IMR-90 (cell line): ENCODE data around the gene MPV17L. TPM values are rescaled to one million over a fixed set of nuclear protein-coding genes. Genes with fewer than 3 reads are reported as not detected.

Experiments used
- ATAC-seq: fragments of 200-7000 bp; cut with Tn5 transposase; 2 replicates; pipeline ENCODE4 v1.9.1; 2020; ENCODE audit warnings: low read depth, mild to moderate bottlenecking, moderate library complexity
- BruUV-seq: library from RNA; stranded (reverse); fragments of 400-500 nt; replicated peaks from 2 replicates; lab custom pipeline; 2021; lab: Mats Ljungman, UMichigan
- CTCF ChIA-PET: fragments of 300-600 bp; formaldehyde crosslinking; extraction: SDS; loops from one replicate; lab custom pipeline; 2021; ENCODE audit warnings: antibody characterized with exemption; lab: Yijun Ruan, JAX
- POLR2A ChIA-PET: fragments of 300-600 bp; sonication (Branson Sonifier 250); formaldehyde crosslinking; loops from one replicate; lab custom pipeline; 2022; ENCODE audit warnings: antibody characterized with exemption; ENCODE audit not compliant: unreplicated experiment; lab: Charles Lee
- DNase-seq: peaks from one replicate; pipeline ENCODE4 v3.0.0; 2013
- H2AFZ ChIP-seq: replicated peaks from 2 replicates; pipeline ENCODE3; 2013; ENCODE audit warnings: low read length, mild to moderate bottlenecking; ENCODE audit not compliant: poor library complexity
- H2AK5ac ChIP-seq: 2 replicates; pipeline ENCODE4 v1.6.1; 2013; ENCODE audit warnings: low read depth, low read length, inconsistent platforms
- H2AK9ac ChIP-seq: replicated peaks from 2 replicates; pipeline ENCODE3; 2013; ENCODE audit warnings: mild to moderate bottlenecking, low read depth, low read length, moderate library complexity; ENCODE audit not compliant: poor library complexity
- H2BK120ac ChIP-seq: 2 replicates; pipeline ENCODE4 v1.6.1; 2013; ENCODE audit warnings: low read depth, low read length, inconsistent platforms
- H2BK15ac ChIP-seq: 3 replicates; pipeline ENCODE4 v1.6.1; 2013; ENCODE audit warnings: low read depth, low read length, inconsistent platforms
- H2BK20ac ChIP-seq: 2 replicates; pipeline ENCODE4 v1.6.1; 2013; ENCODE audit warnings: low read depth, mild to moderate bottlenecking, inconsistent platforms, low read length, moderate library complexity
- H2BK5ac ChIP-seq: 2 replicates; pipeline ENCODE4 v1.6.1; 2013; ENCODE audit warnings: mild to moderate bottlenecking, low read depth, low read length, inconsistent platforms; ENCODE audit not compliant: poor library complexity, severe bottlenecking
- H3K14ac ChIP-seq: replicated peaks from 2 replicates; pipeline ENCODE4 v1.6.1; 2013; ENCODE audit warnings: low read depth, low read length, inconsistent platforms
- H3K18ac ChIP-seq: 2 replicates; pipeline ENCODE4 v1.6.1; 2013; ENCODE audit warnings: low read depth, low read length, control low read depth
- H3K23ac ChIP-seq: 2 replicates; pipeline ENCODE4 v1.6.1; 2013; ENCODE audit warnings: low read depth, low read length, inconsistent platforms
- H3K27ac ChIP-seq: 2 replicates; pipeline ENCODE4 v1.5.1; 2013; ENCODE audit warnings: mild to moderate bottlenecking, control low read depth, low read length; ENCODE audit not compliant: insufficient read depth
- H3K27me3 ChIP-seq: 2 replicates; pipeline ENCODE4 v1.6.1; 2013; ENCODE audit warnings: low read length; ENCODE audit not compliant: control insufficient read depth, insufficient read depth
- H3K36me3 ChIP-seq: 2 replicates; pipeline ENCODE4 v1.6.1; 2013; ENCODE audit warnings: low read length, mixed read lengths; ENCODE audit not compliant: control insufficient read depth, insufficient read depth
- H3K4ac ChIP-seq: 2 replicates; pipeline ENCODE4 v1.6.1; 2013; ENCODE audit warnings: low read depth, low read length, inconsistent platforms
- H3K4me1 ChIP-seq: 2 replicates; pipeline ENCODE4 v1.6.1; 2013; ENCODE audit warnings: low read length, mixed read lengths; ENCODE audit not compliant: control insufficient read depth, insufficient read depth
- H3K4me2 ChIP-seq: 2 replicates; pipeline ENCODE4 v1.6.1; 2013; ENCODE audit warnings: low read depth, mild to moderate bottlenecking, control low read depth, low read length, moderate library complexity
- H3K4me3 ChIP-seq: 2 replicates; pipeline ENCODE4 v1.5.1; 2013; ENCODE audit warnings: low read depth, mild to moderate bottlenecking, control low read depth, low read length, moderate library complexity; ENCODE audit not compliant: insufficient read depth
- H3K56ac ChIP-seq: 2 replicates; pipeline ENCODE4 v1.6.1; 2013; ENCODE audit warnings: low read length, inconsistent platforms; ENCODE audit not compliant: insufficient read depth; ENCODE audit errors: extremely low read depth
- H3K79me1 ChIP-seq, 2 experiments: 2 replicates each; pipeline ENCODE4 v1.6.1; 2013; ENCODE audit warnings: low read length in 2 of 2, inconsistent platforms in 1 of 2, low read depth in 1 of 2
- H3K9ac ChIP-seq: 2 replicates; pipeline ENCODE4 v1.6.1; 2013; ENCODE audit warnings: low read depth, low read length, control low read depth
- H3K9me1 ChIP-seq: 2 replicates; pipeline ENCODE4 v1.6.1; 2013; ENCODE audit warnings: low read length, inconsistent platforms; ENCODE audit not compliant: insufficient read depth
- H3K9me3 ChIP-seq: 2 replicates; pipeline ENCODE4 v1.6.1; 2013; ENCODE audit warnings: low read length; ENCODE audit not compliant: control insufficient read depth, insufficient read depth
- H4K20me1 ChIP-seq: 2 replicates; pipeline ENCODE4 v1.6.1; 2013; ENCODE audit warnings: low read length, inconsistent platforms; ENCODE audit not compliant: insufficient read depth
- H4K5ac ChIP-seq: 2 replicates; pipeline ENCODE4 v1.6.1; 2013; ENCODE audit warnings: mild to moderate bottlenecking, low read depth, low read length, control low read depth
- H4K8ac ChIP-seq, 2 experiments: 2 replicates each; pipeline ENCODE4 v1.6.1; 2013; ENCODE audit warnings: low read depth in 2 of 2, low read length in 2 of 2, control low read depth in 1 of 2, inconsistent platforms in 1 of 2
- H4K91ac ChIP-seq: 2 replicates; pipeline ENCODE4 v1.6.1; 2013; ENCODE audit warnings: low read depth, low read length, inconsistent platforms; ENCODE audit not compliant: insufficient read depth
- CHD1 ChIP-seq: IDR thresholded peaks from 2 replicates; pipeline ENCODE4 v1.6.1; 2012; ENCODE audit warnings: low read depth, low read length, improper control_type of control experiment
- SMC3 ChIP-seq: fragments of 150-350 bp; IDR thresholded peaks from 2 replicates; pipeline ENCODE4 v1.6.1; 2016; ENCODE audit warnings: low read depth, mild to moderate bottlenecking, antibody characterized with exemption, low read length, moderate library complexity
- WGBS, 2 experiments: methylation state at CpG; one replicate each; pipeline versions ENCODE4 v1.1.5 to v1.1.7; 2013; ENCODE audit warnings: missing lambda C conversion rate in 2 of 2; ENCODE audit not compliant: insufficient read length in 1 of 2; ENCODE audit errors: extremely low coverage in 2 of 2; 5-methylcytosine and 5-hydroxymethylcytosine counted together
- dilution Hi-C: fragments of 300-500 bp; cut with HindIII; formaldehyde crosslinking; loops from one replicate; pipeline ENCODE4 v1.14.3; 2018; ENCODE audit warnings: low sequenced_read_pairs; ENCODE audit not compliant: unreplicated experiment
- in situ Hi-C: fragments of 300-500 bp; cut with MboI; formaldehyde crosslinking; loops from 3 replicates; pipeline ENCODE4 v1.14.3; 2019; ENCODE audit warnings: low sequenced_read_pairs, inconsistent platforms, mixed read lengths
- intact Hi-C: fragments of 100-400 bp; cut with micrococcal nuclease; formaldehyde crosslinking; loops from 2 replicates; pipeline ENCODE4 v1.10.0; 2022
- polyA plus RNA-seq, 3 experiments: library from polyadenylated mRNA; depleted of rRNA; stranded (reverse); fragments of >200 nt; gene quantifications; 2 replicates each; pipeline ENCODE4 v1.2.3, GENCODE V29; 2012; ENCODE audit warnings: low replicate concordance in 1 of 3
- total RNA-seq: library from RNA; depleted of rRNA; stranded (reverse); fragments of >200 nt; gene quantifications from 2 replicates; pipeline ENCODE4 v1.2.3, GENCODE V29; 2012
- TF ChIP-seq, protein P1 (sequence below): fragments of 150-350 bp; IDR thresholded peaks from 2 replicates; pipeline ENCODE4 v1.6.1; 2016; ENCODE audit warnings: low read depth, mild to moderate bottlenecking, low read length, moderate library complexity, borderline replicate concordance
- TF ChIP-seq, protein P2 (sequence below): conservative IDR thresholded peaks from 2 replicates; pipeline ENCODE4 v1.5.1; 2012; ENCODE audit warnings: mild to moderate bottlenecking, low read depth, low read length, improper control_type of control experiment

The MPV17L gene
- total and polyA plus RNA-seq, 2 of the 4 experiments (the other 2 are of a cell fraction) = 0.03 TPM; not detected in 1

DNA sequence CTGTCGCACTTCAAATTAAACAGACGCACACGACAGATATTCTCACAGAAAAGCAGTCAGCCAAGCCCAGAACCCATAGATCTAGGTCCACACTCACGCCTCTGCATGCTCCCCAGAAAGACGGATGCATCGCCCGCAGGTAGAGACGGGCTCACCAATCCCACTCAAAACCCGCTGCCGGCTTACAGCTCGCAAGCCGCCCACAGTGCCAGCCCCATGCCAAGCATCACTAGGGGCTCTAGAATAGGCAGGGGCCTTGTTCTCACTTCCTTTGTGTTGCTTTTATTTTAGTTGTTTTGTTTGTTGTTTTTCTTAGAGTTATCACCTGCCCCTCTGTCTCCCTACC is 38.5 kb downstream of the MPV17L start:
- ChIA-PET POLR2A (no interaction called here), CTCF (no interaction called here)
- intact Hi-C loops = loop anchor here (2.0 kb wide), 1 partner anchor 117 kb away; no protein-coding TSS in a partner anchor
- Histone ChIP-seq H4K8ac (peak overlapping the region; percentile 90 to 94), H2BK15ac (peak overlapping the region; percentile 36; the same call in 1 of the 3 replicates), H3K23ac (no peak overlapping the region), H3K36me3 (no peaks in the 10 kb centered on the region), H3K9ac (no peak overlapping the region; the same call in 1 of the 2 replicates), H4K20me1 (peaks cover 19% of the 10 kb centered on the region), H2AK9ac (peak overlapping the region; percentile 7), H3K18ac (no peak overlapping the region), H3K4me3 (peak overlapping the region; percentile 71), H3K4me1 (peaks cover 4% of the 10 kb centered on the region), H3K27ac (no peak overlapping the region), H2AFZ (peak overlapping the region; percentile 89), H2BK5ac (no peak overlapping the region), H3K27me3 (no peaks in the 10 kb centered on the region), H3K4ac (0 out of 2 replicates have a peak overlapping the region, but pooled peaks have one; percentile 9), H4K91ac (peak overlapping the region; percentile 59; the same call in 1 of the 2 replicates), H3K9me1 (no peaks in the 10 kb centered on the region), H3K79me1 (peaks cover 5 to 36% of the 10 kb centered on the region in 2 experiments), H3K14ac (0 out of 2 replicates have a peak overlapping the region, but pooled peaks have one; percentile 5), H3K56ac (peak overlapping the region; percentile 16; the same call in 1 of the 2 replicates), H2BK120ac (no peak overlapping the region), H4K5ac (peak overlapping the region; percentile 94), H3K9me3 (no peaks in the 10 kb centered on the region), H2BK20ac (no peak overlapping the region), H2AK5ac (no peak overlapping the region), H3K4me2 (peak overlapping the region; percentile 83)
- TF ChIP-seq CHD1 = no peak
- no peak for TF ChIP-seq SMC3
- TF ChIP-seq, protein P1, sequence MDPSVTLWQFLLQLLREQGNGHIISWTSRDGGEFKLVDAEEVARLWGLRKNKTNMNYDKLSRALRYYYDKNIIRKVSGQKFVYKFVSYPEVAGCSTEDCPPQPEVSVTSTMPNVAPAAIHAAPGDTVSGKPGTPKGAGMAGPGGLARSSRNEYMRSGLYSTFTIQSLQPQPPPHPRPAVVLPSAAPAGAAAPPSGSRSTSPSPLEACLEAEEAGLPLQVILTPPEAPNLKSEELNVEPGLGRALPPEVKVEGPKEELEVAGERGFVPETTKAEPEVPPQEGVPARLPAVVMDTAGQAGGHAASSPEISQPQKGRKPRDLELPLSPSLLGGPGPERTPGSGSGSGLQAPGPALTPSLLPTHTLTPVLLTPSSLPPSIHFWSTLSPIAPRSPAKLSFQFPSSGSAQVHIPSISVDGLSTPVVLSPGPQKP = no peak
- TF ChIP-seq, protein P2, sequence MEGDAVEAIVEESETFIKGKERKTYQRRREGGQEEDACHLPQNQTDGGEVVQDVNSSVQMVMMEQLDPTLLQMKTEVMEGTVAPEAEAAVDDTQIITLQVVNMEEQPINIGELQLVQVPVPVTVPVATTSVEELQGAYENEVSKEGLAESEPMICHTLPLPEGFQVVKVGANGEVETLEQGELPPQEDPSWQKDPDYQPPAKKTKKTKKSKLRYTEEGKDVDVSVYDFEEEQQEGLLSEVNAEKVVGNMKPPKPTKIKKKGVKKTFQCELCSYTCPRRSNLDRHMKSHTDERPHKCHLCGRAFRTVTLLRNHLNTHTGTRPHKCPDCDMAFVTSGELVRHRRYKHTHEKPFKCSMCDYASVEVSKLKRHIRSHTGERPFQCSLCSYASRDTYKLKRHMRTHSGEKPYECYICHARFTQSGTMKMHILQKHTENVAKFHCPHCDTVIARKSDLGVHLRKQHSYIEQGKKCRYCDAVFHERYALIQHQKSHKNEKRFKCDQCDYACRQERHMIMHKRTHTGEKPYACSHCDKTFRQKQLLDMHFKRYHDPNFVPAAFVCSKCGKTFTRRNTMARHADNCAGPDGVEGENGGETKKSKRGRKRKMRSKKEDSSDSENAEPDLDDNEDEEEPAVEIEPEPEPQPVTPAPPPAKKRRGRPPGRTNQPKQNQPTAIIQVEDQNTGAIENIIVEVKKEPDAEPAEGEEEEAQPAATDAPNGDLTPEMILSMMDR = no peak
- in situ Hi-C loops = loop anchor here (10.0 kb wide), 1 partner anchor 71 kb away; no protein-coding TSS in a partner anchor
- 44% methylated on average over 4 of the region's 12 CpGs; no CpG with 5 or more reads in 1 of the 2 experiments for WGBS, 2 experiments
- dilution Hi-C loops = no loop called here
- DNase-seq (no peak), ATAC-seq (no peak)
- no TSS peak for BruUV-seq
